HCT116 (cell line): ENCODE results near the gene CYRIA.

Source experiments
- ATF3 ChIP-seq: IDR thresholded peaks from 2 replicates; pipeline ENCODE4 v1.6.1; 2012
- CBX3 ChIP-seq: IDR thresholded peaks from 2 replicates; pipeline ENCODE4 v1.6.1; 2012; ENCODE audit warnings: low read depth
- CTCF ChIP-seq, 3 experiments: fragments of 200-600 bp in 1 of 3; sonication (generic) in 1 of 3; IDR thresholded peaks in 2 of 3; conservative IDR thresholded peaks in 1 of 3; 2 replicates each; pipeline ENCODE4 v1.5.1; 2012 to 2017; ENCODE audit warnings: low read depth in 2 of 3, low read length in 2 of 3, antibody characterized with exemption in 1 of 3, borderline replicate concordance in 1 of 3, control low read depth in 1 of 3, mild to moderate bottlenecking in 1 of 3, mixed read lengths in 1 of 3, mixed run types in 1 of 3, moderate library complexity in 1 of 3; ENCODE audit not compliant: insufficient read depth in 1 of 3
- EZH2 ChIP-seq: fragments of 200-600 bp; sonication (generic); IDR thresholded peaks from 2 replicates; pipeline ENCODE4 v1.6.1; 2017; ENCODE audit warnings: antibody characterized with exemption, mixed run types
- POLR2A ChIP-seq: IDR thresholded peaks from 2 replicates; pipeline ENCODE4 v1.7.0; 2011; ENCODE audit warnings: borderline replicate concordance; ENCODE audit not compliant: insufficient read depth, insufficient read length; ENCODE audit errors: extremely low read depth
- POLR2AphosphoS5 ChIP-seq: IDR thresholded peaks from 2 replicates; pipeline ENCODE4 v1.6.1; 2011; ENCODE audit warnings: mild to moderate bottlenecking, low read depth, low read length, moderate library complexity
- REST ChIP-seq: IDR thresholded peaks from 2 replicates; pipeline ENCODE4 v1.6.1; 2012; ENCODE audit warnings: low read depth
- SIN3A ChIP-seq: IDR thresholded peaks from 2 replicates; pipeline ENCODE4 v1.6.1; 2012; ENCODE audit warnings: low read depth
- SRF ChIP-seq: IDR thresholded peaks from 2 replicates; pipeline ENCODE4 v1.6.1; 2012; ENCODE audit warnings: low read depth
- TCF7L2 ChIP-seq: IDR thresholded peaks from 2 replicates; pipeline ENCODE4 v1.7.0; 2011; ENCODE audit warnings: borderline replicate concordance, inconsistent platforms; ENCODE audit not compliant: insufficient read depth, insufficient read length; ENCODE audit errors: extremely low read depth
- ZBTB33 ChIP-seq: IDR thresholded peaks from 2 replicates; pipeline ENCODE4 v1.6.1; 2011; ENCODE audit warnings: mild to moderate bottlenecking, low read length, moderate library complexity; ENCODE audit not compliant: insufficient replicate concordance; ENCODE audit errors: extremely low read depth
- ZFX ChIP-seq: fragments of 450-650 bp; IDR thresholded peaks from 2 replicates; pipeline ENCODE4 v1.6.1; 2017
- ZNF274 ChIP-seq: fragments of 200-500 bp; sonication (Bioruptor generic); IDR thresholded peaks from 2 replicates; pipeline ENCODE4 v1.6.1; 2014; ENCODE audit warnings: mild to moderate bottlenecking, low read depth, low read length, inconsistent platforms

GRCh38 chr2:16629770-16630169 lies 35.9 kb downstream of the CYRIA start:
- TF ChIP-seq POLR2AphosphoS5, result no peak
- TF ChIP-seq POLR2A, result no peak
- TF ChIP-seq SIN3A, result no peak
- TF ChIP-seq CTCF (IDR thresholded peaks at IDR 0.05 in 2 of 3, conservative IDR thresholded peaks at IDR 0.05 in 1 of 3; ENCODE audit: borderline replicate concordance in 1 of 3, insufficient read depth in 1 of 3, low read depth in 2 of 3, low read length in 2 of 3), result no peak
- no peak for TF ChIP-seq REST
- no peak for TF ChIP-seq ZFX
- no peak for TF ChIP-seq CBX3
- no peak for TF ChIP-seq EZH2
- TF ChIP-seq TCF7L2, result no peak
- no peak for TF ChIP-seq ZNF274
- TF ChIP-seq ATF3, result no peak
- no peak for TF ChIP-seq SRF
- TF ChIP-seq ZBTB33, result no peak
